ENCODE measurements around the gene COPB2.

- no peak for TF ChIP-seq PBX3 (IDR thresholded peaks at IDR 0.05)
- TF ChIP-seq MAX (IDR thresholded peaks at IDR 0.05; ENCODE audit: low read depth): no peak
- TF ChIP-seq CTCF (IDR thresholded peaks at IDR 0.05): no peak
- no peak for TF ChIP-seq MEF2A (IDR thresholded peaks at IDR 0.05; ENCODE audit: borderline replicate concordance, low read depth)
Observed at GRCh38 chr3:139317215-139317614, 72.2 kb downstream of the COPB2 start.

Data from SK-N-SH (cell line).